Measurements from ENCODE around the gene ZNF3. TPM values are rescaled to one million over a fixed set of nuclear protein-coding genes. Genes with fewer than 3 reads are reported as not detected.
"Not testable (repeated sequence)": the region's sequence is repeated elsewhere in the genome, so short reads cannot be mapped to it uniquely, and the experiment has no call there.

The ZNF3 gene
- polyA plus RNA-seq (ENCODE audit: insufficient read length in 10 of 10) = 10 to 100 TPM; 21.1 to 31.0 (median 26.7) TPM
- long read RNA-seq, donor 1, partial matches to known transcripts = 44 of 113 reads
- long read RNA-seq, donor 1, other reads (novel, unspliced or antisense) = 65 of 113 reads
- long read RNA-seq, donor 2, partial matches to known transcripts = 0 of 5 reads
- long read RNA-seq, donor 2, other reads (novel, unspliced or antisense) = 0 of 5 reads
- long read RNA-seq, donor 3 = 0 reads
- long read RNA-seq, donor 4, partial matches to known transcripts = 0 of 2 reads
- long read RNA-seq, donor 4, other reads (novel, unspliced or antisense) = 0 of 2 reads
- long read RNA-seq, donor 5, transcript ZNF3-202 (6 exons, 2,799 nt) = major isoform, 8 of 9 reads
- long read RNA-seq, donor 5, partial matches to known transcripts = 0 of 9 reads
- long read RNA-seq, donor 5, other reads (novel, unspliced or antisense) = 0 of 9 reads
- long read RNA-seq, donor 6, partial matches to known transcripts = 88 of 110 reads
- long read RNA-seq, donor 6, other reads (novel, unspliced or antisense) = 20 of 110 reads
- long read RNA-seq, donor 7, partial matches to known transcripts = 118 of 120 reads
- long read RNA-seq, donor 7, other reads (novel, unspliced or antisense) = 0 of 120 reads
- long read RNA-seq, donor 8, partial matches to known transcripts = 0 of 4 reads
- long read RNA-seq, donor 8, other reads (novel, unspliced or antisense) = 0 of 4 reads
- long read RNA-seq, donor 9 = 0 reads

DNA sequence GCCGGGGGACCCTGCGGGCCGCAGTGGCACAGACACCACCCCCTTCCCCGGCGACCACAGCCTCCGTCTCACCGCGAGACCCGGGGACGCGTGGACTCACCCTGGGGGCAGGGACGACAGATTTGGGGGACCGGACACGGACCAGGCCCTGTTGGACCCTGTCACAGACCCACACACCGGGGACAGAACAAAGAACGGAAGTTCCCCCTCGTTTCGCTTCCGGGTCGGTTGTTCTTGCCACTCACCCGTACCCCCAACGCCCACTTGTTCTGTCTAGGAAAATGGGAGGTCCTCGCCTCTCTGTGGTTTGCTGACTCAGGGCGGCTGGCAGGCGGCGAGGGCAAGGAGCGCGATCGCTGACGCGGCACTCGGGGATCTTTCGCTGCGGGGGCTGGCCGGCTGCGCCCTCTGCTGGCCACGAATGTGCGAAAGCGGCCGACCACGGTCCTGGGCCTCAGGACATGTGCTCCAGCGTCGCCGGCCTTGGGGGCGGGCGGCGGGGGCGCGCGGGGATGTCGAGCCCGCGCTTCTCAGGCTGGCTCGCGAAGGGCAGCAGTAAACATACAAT is at the start of gene ZNF3:
ZNF3 (minus strand) TSS at position 189 of the 568 bp plus-strand sequence. CDS start 4,366 bp downstream, outside the sequence.
- DNase-seq = peak; percentile 99 to 100 (median 99)

- DNase-seq = peak in 2 of 3 donors; percentile 75 to 88
Measured at GRCh38 chr7:100130608-100131453, 49.3 kb upstream of the ZNF3 start.

DNA sequence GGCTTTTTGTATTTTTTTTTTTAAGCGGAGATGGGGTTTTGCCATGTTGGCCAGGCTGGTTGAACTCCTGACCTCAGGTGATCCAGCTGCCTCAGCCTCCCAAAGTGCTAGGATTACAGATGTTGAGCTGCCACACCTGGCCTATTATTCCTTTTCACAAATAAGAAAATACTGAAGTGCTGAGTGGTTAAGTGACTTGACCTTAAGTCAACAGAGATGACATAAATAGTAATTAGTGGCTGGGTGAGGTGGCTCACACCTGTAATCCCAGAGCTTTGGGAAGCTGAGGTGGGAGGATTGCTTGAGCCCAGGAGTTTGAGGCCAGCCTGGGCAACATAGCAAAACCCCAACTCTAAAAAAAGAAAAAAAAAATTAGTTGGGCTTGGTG is 48.7 kb upstream of the ZNF3 start:
- DNase-seq = not testable (repeated sequence)

DNA sequence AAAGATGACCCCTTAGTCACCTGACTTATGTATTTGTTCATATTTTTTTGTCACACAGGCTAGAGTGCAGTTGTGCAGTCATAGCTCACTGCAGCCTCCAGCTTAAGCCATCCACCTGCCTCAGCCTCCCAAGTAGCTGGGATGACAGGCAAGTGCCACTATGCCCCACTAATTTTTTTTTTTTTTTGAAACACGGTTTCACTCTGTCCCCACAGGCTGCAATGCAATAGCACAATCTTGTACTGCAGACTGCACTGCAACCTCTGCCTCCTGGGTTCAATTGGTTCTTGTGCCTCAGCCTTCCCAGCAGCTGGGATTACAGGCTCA is 47.1 kb upstream of the ZNF3 start:
- no peak for DNase-seq

GRCh38 chr7:100127866-100128636 is 46.5 kb upstream of the ZNF3 start:
- peak in 1 of 3 donors; percentile 78 for DNase-seq

DNA sequence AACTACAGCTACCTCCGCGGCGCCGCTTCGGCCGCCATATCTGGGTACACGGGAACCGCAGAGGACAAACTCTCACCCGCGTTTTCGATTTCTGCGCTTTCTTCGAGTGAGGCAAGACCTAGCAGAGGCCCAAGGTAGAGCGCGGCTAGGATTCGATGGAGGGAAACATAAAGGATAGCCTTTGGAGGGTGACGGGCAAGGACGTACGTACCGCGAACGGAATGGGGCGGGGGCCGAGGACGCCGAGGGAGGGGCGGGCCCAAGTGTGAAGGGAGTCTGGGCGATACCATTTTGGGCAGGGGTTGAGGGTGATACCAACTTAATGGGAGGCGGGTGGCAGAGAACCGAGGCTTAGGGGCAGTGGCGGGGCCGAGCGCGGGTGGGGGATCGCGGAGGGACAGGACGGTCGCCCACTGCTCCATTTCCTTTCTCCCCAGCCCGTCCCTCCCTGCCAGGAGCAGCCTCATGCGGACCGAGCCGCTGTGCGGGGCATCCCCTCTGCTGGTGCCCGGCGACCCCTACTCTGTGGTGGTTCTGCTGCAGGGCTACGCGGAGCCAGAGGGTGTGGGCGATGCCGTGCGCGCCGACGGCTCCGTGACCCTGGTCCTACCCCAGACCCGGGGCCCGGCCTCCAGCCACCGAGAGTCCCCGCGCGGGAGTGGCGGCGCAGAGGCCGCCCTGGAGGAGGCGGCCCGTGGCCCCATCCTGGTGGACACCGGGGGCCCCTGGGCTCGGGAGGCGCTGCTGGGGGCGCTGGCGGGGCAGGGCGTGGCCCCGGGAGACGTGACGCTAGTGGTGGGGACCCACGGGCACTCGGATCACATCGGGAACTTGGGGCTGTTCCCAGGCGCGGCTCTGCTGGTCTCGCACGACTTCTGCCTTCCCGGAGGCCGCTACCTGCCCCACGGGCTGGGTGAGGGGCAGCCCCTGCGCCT is 45.7 kb upstream of the ZNF3 start, which contains the start of gene MBLAC1:
MBLAC1 (plus strand) TSS at position 37 of the 935 bp plus-strand sequence; CDS start at position 466, 429 bp downstream.
- peak; percentile 94 to 97 (median 95) for DNase-seq

- DNase-seq = no peak
Measured at GRCh38 chr7:100126239-100126930, 44.9 kb upstream of the ZNF3 start.

GRCh38 chr7:100124301-100125230 is 43.0 kb upstream of the ZNF3 start:
- DNase-seq = no peak

DNA sequence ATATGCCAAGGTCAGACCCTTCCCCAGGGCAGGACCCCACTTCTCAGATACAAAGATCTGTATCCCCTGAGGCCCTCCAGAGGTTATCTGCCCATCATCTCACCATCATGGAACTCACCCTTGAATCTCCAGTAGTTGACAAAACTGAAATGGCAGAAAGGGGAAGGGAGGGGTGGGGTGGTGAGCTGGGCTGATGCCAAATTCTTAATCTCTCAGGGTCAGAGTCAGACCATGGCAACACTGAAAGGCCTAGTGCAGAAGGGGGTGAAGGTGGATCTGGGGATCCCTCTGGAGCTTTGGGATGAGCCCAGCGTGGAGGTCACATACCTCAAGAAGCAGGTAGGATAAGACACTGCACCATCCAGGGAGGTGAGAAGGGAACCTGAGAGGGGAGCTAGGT is 41.0 kb upstream of the ZNF3 start:
- DNase-seq = no peak

GRCh38 chr7:100122067-100122466 is 40.5 kb upstream of the ZNF3 start:
- DNase-seq = no peak

DNA sequence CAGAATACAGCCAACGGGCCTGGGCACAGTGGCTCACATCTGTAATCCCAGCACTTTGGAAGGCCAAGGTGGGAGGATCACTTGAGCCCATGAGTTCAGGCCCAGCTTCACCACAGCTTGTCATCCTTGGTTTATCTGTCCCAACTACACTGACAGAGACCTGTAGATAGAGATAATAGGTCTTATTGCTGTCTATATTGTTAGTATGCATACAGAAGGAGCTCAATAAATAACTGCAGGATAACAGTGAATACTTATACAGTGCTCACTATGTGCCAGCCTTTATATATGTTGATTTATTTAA is 39.2 kb upstream of the ZNF3 start:
- DNase-seq = no peak

GRCh38 chr7:100119970-100120732 is 38.6 kb upstream of the ZNF3 start:
- DNase-seq = peak in 2 of 3 donors; percentile 65 to 80

- peak; percentile 96 to 99 (median 97) for DNase-seq
Measured at GRCh38 chr7:100119072-100119969, 37.8 kb upstream of the ZNF3 start, which contains the start of the genes CNPY4 and TAF6. Gene CNPY4, plus strand, starts transcription at chr7:100119634. Its CDS starts 111 bp downstream, at chr7:100119745. Gene TAF6, minus strand, starts transcription at chr7:100119358. Its CDS starts 5,149 bp downstream, at chr7:100114209.

DNA sequence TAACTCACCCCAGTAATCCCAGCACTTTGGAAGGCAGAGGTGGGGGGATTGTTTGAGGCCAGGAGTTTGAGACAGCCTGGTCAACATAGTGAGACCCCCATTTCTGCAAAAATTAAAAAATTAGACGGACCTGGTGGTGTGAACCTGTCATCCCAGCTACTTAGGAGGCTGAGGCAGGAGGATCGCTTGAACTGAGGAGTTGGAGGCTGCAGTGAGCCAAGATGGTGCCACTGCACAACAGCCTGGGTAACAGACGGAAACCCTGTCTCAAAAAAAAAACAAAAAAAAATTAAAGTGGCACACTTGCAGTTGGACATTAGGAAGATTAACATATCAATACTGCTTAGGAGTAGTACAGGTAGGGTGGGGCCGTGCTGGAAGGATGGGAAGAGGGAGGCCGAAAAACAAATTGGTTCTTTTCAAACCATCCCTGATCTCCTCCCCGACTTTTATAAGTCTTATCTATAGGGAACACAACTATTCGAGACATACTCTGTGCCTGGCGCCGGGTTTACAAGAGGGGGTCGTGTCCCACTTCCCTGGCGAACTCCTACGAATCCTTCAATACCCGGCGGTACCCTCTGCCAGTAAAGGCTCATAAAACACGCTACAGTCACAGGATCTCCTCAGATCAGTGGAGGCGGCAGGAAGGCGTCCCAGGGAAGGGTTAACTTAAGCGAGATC is 37.0 kb upstream of the ZNF3 start:
- no peak for DNase-seq

DNA sequence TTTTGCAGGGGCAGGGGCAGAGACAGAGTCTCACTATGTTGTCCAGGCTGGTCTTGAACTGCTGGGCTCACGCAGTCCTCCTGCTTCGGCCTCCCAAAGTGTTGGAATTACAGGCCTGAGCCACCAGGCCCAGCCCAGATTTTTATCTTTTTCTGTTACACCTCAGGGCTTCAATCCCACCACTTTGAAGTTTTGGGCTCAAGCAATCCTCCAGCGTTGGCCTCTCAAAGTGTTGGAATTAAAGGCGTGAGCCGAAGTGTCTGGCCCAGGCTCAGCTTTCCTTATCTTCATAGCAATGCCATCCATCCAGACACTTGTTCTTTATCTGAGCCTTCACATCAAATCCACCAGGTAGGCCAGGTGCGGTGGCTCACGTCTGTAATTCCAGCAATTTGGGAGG is 33.5 kb upstream of the ZNF3 start:
- DNase-seq = no peak

All from muscle of back (tissue), 13 donors.